Tibial artery (tissue), 4 donors: ENCODE results near the gene FAM110D.

Source experiments
- DNase-seq, 2 donors: peaks; one replicate each; pipeline ENCODE4 v3.0.0-alpha.2; 2019
- H3K27ac ChIP-seq, 2 donors: fragments of 200-600 bp; sonication (generic) in 1 of 2; 1 replicate in 1 of 2; 2 replicates in 1 of 2; pipeline ENCODE4 v1.5.1; 2018 to 2019; ENCODE audit warnings: mild to moderate bottlenecking in 1 of 2
- H3K27me3 ChIP-seq, 2 donors: fragments of 200-600 bp; sonication (generic) in 1 of 2; one replicate each; pipeline versions ENCODE4 v1.5.1 to v1.6.0; 2016 to 2019
- H3K36me3 ChIP-seq, 3 donors: fragments of 200-600 bp; sonication (generic) in 2 of 3; one replicate each; pipeline ENCODE4 v1.5.1; 2016 to 2019; ENCODE audit warnings: mild to moderate bottlenecking in 2 of 3
- H3K4me1 ChIP-seq, 4 donors: fragments of 200-600 bp; sonication (generic) in 2 of 4; 1 replicate in 3 of 4; 2 replicates in 1 of 4; pipeline ENCODE4 v1.5.1; 2016 to 2019
- H3K4me3 ChIP-seq, 2 donors: fragments of 200-600 bp; sonication (generic) in 1 of 2; 1 replicate in 1 of 2; 2 replicates in 1 of 2; pipeline ENCODE4 v1.5.1; 2018 to 2019; ENCODE audit warnings: mild to moderate bottlenecking in 2 of 2
- H3K9me3 ChIP-seq, 3 donors: fragments of 200-600 bp; sonication (generic) in 1 of 3; one replicate each; pipeline ENCODE4 v1.5.1; 2016 to 2019
- CTCF ChIP-seq, 2 experiments: fragments of 200-600 bp in 1 of 2; fragments of 450-650 bp in 1 of 2; IDR thresholded peaks; one replicate each; pipeline ENCODE4 v1.5.1; 2017 to 2019; ENCODE audit warnings: antibody characterized with exemption in 2 of 2, mild to moderate bottlenecking in 1 of 2, moderate library complexity in 1 of 2
- intact Hi-C: fragments of 100-400 bp; cut with DNase I; formaldehyde crosslinking; loops from one replicate; pipeline ENCODE4 v1.15.0; 2023; ENCODE audit warnings: low total_unique reads

The FAM110D gene

GRCh38 chr1:26189751-26190275 is 30.9 kb downstream of the FAM110D start:
- DNase-seq, result no peak
- Histone ChIP-seq H3K36me3 (peaks cover 0 to 34% (median 0%) of the 10 kb centered on the region in 3 donors), H3K27ac (no peak overlapping the region), H3K27me3 (no peaks in the 10 kb centered on the region), H3K4me1 (no peaks in the 10 kb centered on the region), H3K9me3 (no peaks in the 10 kb centered on the region), H3K4me3 (no peak overlapping the region)
- intact Hi-C loops, result no loop called here
- no peak for TF ChIP-seq CTCF (IDR thresholded peaks at IDR 0.05)

GRCh38 chr1:26190373-26190987 is 31.6 kb downstream of the FAM110D start, which contains the start of gene CATSPER4:
Gene CATSPER4, plus strand, starts transcription at chr1:26190602. Its CDS starts 26 bp downstream, at chr1:26190628.
- intact Hi-C loops, result no loop called here

GRCh38 chr1:26191739-26192138 is 32.9 kb downstream of the FAM110D start:
- intact Hi-C loops, result no loop called here
- TF ChIP-seq CTCF (IDR thresholded peaks at IDR 0.05), result no peak
- Histone ChIP-seq H3K4me3 (no peak overlapping the region), H3K27ac (no peak overlapping the region), H3K36me3 (peaks cover 0 to 24% (median 0%) of the 10 kb centered on the region in 3 donors), H3K27me3 (no peaks in the 10 kb centered on the region), H3K9me3 (no peaks in the 10 kb centered on the region), H3K4me1 (no peaks in the 10 kb centered on the region)
- DNase-seq, result no peak

More at GRCh38 chr1:26190373-26190987, 31.6 kb downstream of the FAM110D start, which contains the start of gene CATSPER4:
- Histone ChIP-seq H3K27me3 (no peaks in the 10 kb centered on the region), H3K4me3 (no peak within 1 kb of the TSS), H3K9me3 (no peaks in the 10 kb centered on the region), H3K27ac (no peak within 1 kb of the TSS), H3K36me3 (peaks cover 0 to 30% (median 0%) of the 10 kb centered on the region in 3 donors), H3K4me1 (no peaks in the 10 kb centered on the region)
- no peak for DNase-seq
- no peak for TF ChIP-seq CTCF (IDR thresholded peaks at IDR 0.05)

- Histone ChIP-seq H3K27me3 (peaks cover 0 to 18% of the 10 kb centered on the region in 2 donors), H3K4me3 (no peak overlapping the region), H3K27ac (no peak overlapping the region), H3K4me1 (no peaks in the 10 kb centered on the region), H3K9me3 (no peaks in the 10 kb centered on the region), H3K36me3 (no peaks in the 10 kb centered on the region)
- intact Hi-C loops, result no loop called here
- DNase-seq, result no peak
- TF ChIP-seq CTCF (IDR thresholded peaks at IDR 0.05), result no peak
Observed at GRCh38 chr1:26195805-26196204, 36.9 kb downstream of the FAM110D start.

- Histone ChIP-seq H3K4me3 (no peak overlapping the region), H3K27ac (no peak overlapping the region), H3K4me1 (no peaks in the 10 kb centered on the region), H3K27me3 (peaks cover 0 to 31% of the 10 kb centered on the region in 2 donors), H3K9me3 (no peaks in the 10 kb centered on the region), H3K36me3 (no peaks in the 10 kb centered on the region)
- no peak for TF ChIP-seq CTCF (IDR thresholded peaks at IDR 0.05)
- intact Hi-C loops, result no loop called here
- no peak for DNase-seq
Observed at GRCh38 chr1:26197301-26197700, 38.4 kb downstream of the FAM110D start.
